ENCODE results near the gene NTRK2.

NTRK2 gene

DNA sequence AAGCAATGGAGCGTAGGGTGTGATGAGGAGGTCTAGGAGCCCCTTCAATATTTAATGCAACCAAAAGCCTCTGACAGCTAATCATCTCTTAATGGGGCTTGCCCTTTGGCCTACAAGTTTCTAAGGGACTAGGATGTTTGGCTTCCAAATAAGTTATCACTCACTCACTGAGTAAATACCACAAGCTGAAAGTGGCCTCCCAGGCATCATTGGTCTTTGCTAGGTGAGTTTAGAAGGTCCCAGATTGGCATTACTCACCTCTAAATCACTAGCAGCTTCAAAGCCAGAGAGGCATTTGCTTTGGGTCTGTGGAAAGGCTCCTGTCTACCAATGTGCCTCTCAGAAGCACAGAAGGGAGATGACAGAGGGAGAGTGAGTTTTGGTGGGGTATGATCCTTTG lies 344.2 kb downstream of the NTRK2 start:
- TF ChIP-seq TAF1 (IDR thresholded peaks at IDR 0.05; ENCODE audit: low read depth) = no peak
- TF ChIP-seq RAD21 (IDR thresholded peaks at IDR 0.05; ENCODE audit: low read depth) = no peak
- no peak for TF ChIP-seq ZBTB7A (IDR thresholded peaks at IDR 0.05; ENCODE audit: low read depth)
- no peak for TF ChIP-seq FOXM1 (IDR thresholded peaks at IDR 0.05; ENCODE audit: borderline replicate concordance, low read depth)
- TF ChIP-seq NFIC (IDR thresholded peaks at IDR 0.05) = no peak
- no peak for TF ChIP-seq YY1 (IDR thresholded peaks at IDR 0.05; ENCODE audit: low read depth)
- no peak for TF ChIP-seq TEAD4 (IDR thresholded peaks at IDR 0.05)
- TF ChIP-seq, protein P1, sequence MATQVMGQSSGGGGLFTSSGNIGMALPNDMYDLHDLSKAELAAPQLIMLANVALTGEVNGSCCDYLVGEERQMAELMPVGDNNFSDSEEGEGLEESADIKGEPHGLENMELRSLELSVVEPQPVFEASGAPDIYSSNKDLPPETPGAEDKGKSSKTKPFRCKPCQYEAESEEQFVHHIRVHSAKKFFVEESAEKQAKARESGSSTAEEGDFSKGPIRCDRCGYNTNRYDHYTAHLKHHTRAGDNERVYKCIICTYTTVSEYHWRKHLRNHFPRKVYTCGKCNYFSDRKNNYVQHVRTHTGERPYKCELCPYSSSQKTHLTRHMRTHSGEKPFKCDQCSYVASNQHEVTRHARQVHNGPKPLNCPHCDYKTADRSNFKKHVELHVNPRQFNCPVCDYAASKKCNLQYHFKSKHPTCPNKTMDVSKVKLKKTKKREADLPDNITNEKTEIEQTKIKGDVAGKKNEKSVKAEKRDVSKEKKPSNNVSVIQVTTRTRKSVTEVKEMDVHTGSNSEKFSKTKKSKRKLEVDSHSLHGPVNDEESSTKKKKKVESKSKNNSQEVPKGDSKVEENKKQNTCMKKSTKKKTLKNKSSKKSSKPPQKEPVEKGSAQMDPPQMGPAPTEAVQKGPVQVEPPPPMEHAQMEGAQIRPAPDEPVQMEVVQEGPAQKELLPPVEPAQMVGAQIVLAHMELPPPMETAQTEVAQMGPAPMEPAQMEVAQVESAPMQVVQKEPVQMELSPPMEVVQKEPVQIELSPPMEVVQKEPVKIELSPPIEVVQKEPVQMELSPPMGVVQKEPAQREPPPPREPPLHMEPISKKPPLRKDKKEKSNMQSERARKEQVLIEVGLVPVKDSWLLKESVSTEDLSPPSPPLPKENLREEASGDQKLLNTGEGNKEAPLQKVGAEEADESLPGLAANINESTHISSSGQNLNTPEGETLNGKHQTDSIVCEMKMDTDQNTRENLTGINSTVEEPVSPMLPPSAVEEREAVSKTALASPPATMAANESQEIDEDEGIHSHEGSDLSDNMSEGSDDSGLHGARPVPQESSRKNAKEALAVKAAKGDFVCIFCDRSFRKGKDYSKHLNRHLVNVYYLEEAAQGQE (IDR thresholded peaks at IDR 0.05; ENCODE audit: low read depth) = no peak
- no peak for TF ChIP-seq CREB1 (IDR thresholded peaks at IDR 0.05; ENCODE audit: low read depth)
- TF ChIP-seq TCF12 (IDR thresholded peaks at IDR 0.05; ENCODE audit: low read depth) = no peak
- TF ChIP-seq, protein P2, sequence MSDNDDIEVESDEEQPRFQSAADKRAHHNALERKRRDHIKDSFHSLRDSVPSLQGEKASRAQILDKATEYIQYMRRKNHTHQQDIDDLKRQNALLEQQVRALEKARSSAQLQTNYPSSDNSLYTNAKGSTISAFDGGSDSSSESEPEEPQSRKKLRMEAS (IDR thresholded peaks at IDR 0.05) = no peak
- no peak for TF ChIP-seq USF1 (IDR thresholded peaks at IDR 0.05)
- no peak for TF ChIP-seq CEBPB (IDR thresholded peaks at IDR 0.05)
- no peak for TF ChIP-seq EGR1 (IDR thresholded peaks at IDR 0.05)
- TF ChIP-seq EP300 (IDR thresholded peaks at IDR 0.05; ENCODE audit: borderline replicate concordance) = no peak

- TF ChIP-seq RAD21 (IDR thresholded peaks at IDR 0.05; ENCODE audit: low read depth) = no peak
- no peak for TF ChIP-seq TEAD4 (IDR thresholded peaks at IDR 0.05)
- no peak for TF ChIP-seq YY1 (IDR thresholded peaks at IDR 0.05; ENCODE audit: low read depth)
- TF ChIP-seq FOXM1 (IDR thresholded peaks at IDR 0.05; ENCODE audit: borderline replicate concordance, low read depth) = no peak
- TF ChIP-seq ZBTB7A (IDR thresholded peaks at IDR 0.05; ENCODE audit: low read depth) = no peak
- TF ChIP-seq NFIC (IDR thresholded peaks at IDR 0.05) = no peak
- TF ChIP-seq, protein P1 (IDR thresholded peaks at IDR 0.05; ENCODE audit: low read depth) = no peak
- TF ChIP-seq CREB1 (IDR thresholded peaks at IDR 0.05; ENCODE audit: low read depth) = no peak
- no peak for TF ChIP-seq EP300 (IDR thresholded peaks at IDR 0.05; ENCODE audit: borderline replicate concordance)
Observed at GRCh38 chr9:85014292-85014691, 344.8 kb downstream of the NTRK2 start.

GRCh38 chr9:85016384-85017006 lies 347.0 kb downstream of the NTRK2 start:
- TF ChIP-seq, protein P1 (IDR thresholded peaks at IDR 0.05; ENCODE audit: low read depth) = no peak
- no peak for TF ChIP-seq RAD21 (IDR thresholded peaks at IDR 0.05; ENCODE audit: low read depth)
- no peak for TF ChIP-seq YY1 (IDR thresholded peaks at IDR 0.05; ENCODE audit: low read depth)
- no peak for TF ChIP-seq EP300 (IDR thresholded peaks at IDR 0.05; ENCODE audit: borderline replicate concordance)
- no peak for TF ChIP-seq ZBTB7A (IDR thresholded peaks at IDR 0.05; ENCODE audit: low read depth)
- no peak for TF ChIP-seq USF1 (IDR thresholded peaks at IDR 0.05)
- TF ChIP-seq TAF1 (IDR thresholded peaks at IDR 0.05; ENCODE audit: low read depth) = no peak
- no peak for TF ChIP-seq CREB1 (IDR thresholded peaks at IDR 0.05; ENCODE audit: low read depth)
- TF ChIP-seq NFIC (IDR thresholded peaks at IDR 0.05) = no peak
- TF ChIP-seq, protein P2 (IDR thresholded peaks at IDR 0.05) = no peak
- no peak for TF ChIP-seq FOXM1 (IDR thresholded peaks at IDR 0.05; ENCODE audit: borderline replicate concordance, low read depth)
- TF ChIP-seq TEAD4 (IDR thresholded peaks at IDR 0.05) = no peak
- TF ChIP-seq CEBPB (IDR thresholded peaks at IDR 0.05) = no peak
- TF ChIP-seq EGR1 (IDR thresholded peaks at IDR 0.05) = no peak

DNA sequence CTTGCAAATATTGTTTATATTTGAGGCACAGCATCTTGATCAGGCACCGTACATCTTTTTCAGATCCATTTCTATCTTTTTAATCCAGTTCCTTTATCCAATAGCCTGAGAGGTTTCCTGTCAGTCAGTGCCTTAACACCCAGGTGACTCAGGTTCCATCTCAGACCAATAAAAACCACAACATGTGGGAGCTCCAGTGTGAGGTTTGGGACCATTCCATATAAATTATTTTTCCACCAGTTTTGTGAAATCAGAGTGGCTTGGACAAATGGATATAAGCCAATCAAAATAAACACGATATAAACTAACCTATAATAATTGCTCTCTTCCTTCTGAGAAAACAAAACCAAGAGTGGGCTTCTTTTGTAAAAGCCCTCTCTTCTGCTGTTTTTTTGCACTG lies 351.3 kb downstream of the NTRK2 start:
- TF ChIP-seq NFIC (IDR thresholded peaks at IDR 0.05) = no peak
- no peak for TF ChIP-seq USF1 (IDR thresholded peaks at IDR 0.05)
- TF ChIP-seq, protein P1 (IDR thresholded peaks at IDR 0.05; ENCODE audit: low read depth) = no peak
- TF ChIP-seq EP300 (IDR thresholded peaks at IDR 0.05; ENCODE audit: borderline replicate concordance) = no peak
- no peak for TF ChIP-seq TEAD4 (IDR thresholded peaks at IDR 0.05)
- TF ChIP-seq RAD21 (IDR thresholded peaks at IDR 0.05; ENCODE audit: low read depth) = no peak
- TF ChIP-seq TCF12 (IDR thresholded peaks at IDR 0.05; ENCODE audit: low read depth) = no peak
- no peak for TF ChIP-seq TAF1 (IDR thresholded peaks at IDR 0.05; ENCODE audit: low read depth)
- TF ChIP-seq FOXM1 (IDR thresholded peaks at IDR 0.05; ENCODE audit: borderline replicate concordance, low read depth) = no peak
- TF ChIP-seq CREB1 (IDR thresholded peaks at IDR 0.05; ENCODE audit: low read depth) = no peak
- no peak for TF ChIP-seq YY1 (IDR thresholded peaks at IDR 0.05; ENCODE audit: low read depth)
- TF ChIP-seq EGR1 (IDR thresholded peaks at IDR 0.05) = no peak
- TF ChIP-seq ZBTB7A (IDR thresholded peaks at IDR 0.05; ENCODE audit: low read depth) = no peak
- TF ChIP-seq, protein P2 (IDR thresholded peaks at IDR 0.05) = no peak
- TF ChIP-seq CEBPB (IDR thresholded peaks at IDR 0.05) = no peak

Data from Ishikawa (cell line).